ENCODE results near the gene C12orf75. TPM values are rescaled to one million over a fixed set of nuclear protein-coding genes. Genes with fewer than 3 reads are reported as not detected.
"Not testable (repeated sequence)": the region's sequence is repeated elsewhere in the genome, so short reads cannot be mapped to it uniquely, and the experiment has no call there.

The C12orf75 gene
- total and polyA plus RNA-seq, 10 of the 15 experiments (the other 5 are each of a cell fraction or from before 2014, with no cell fraction given), result 40.7 to 411 (median 159) TPM

GRCh38 chr12:105403095-105403494 lies 72.6 kb downstream of the C12orf75 start (continued):
- no peak for TF ChIP-seq PRDM15 (CRISPR knock-in tag; IDR thresholded peaks at IDR 0.05)
- TF ChIP-seq CHD2 (IDR thresholded peaks at IDR 0.05; ENCODE audit: borderline replicate concordance, low read depth, low read length), result no peak
- TF ChIP-seq ETV6 (conservative IDR thresholded peaks at IDR 0.05 in 1 of 2, IDR thresholded peaks at IDR 0.05 in 1 of 2; ENCODE audit: borderline replicate concordance in 1 of 2, low read depth in 1 of 2), result no peak
- TF ChIP-seq KLF5 (IDR thresholded peaks at IDR 0.05; ENCODE audit: partially characterized antibody), result no peak
- no peak for TF ChIP-seq EP300 (IDR thresholded peaks at IDR 0.05; ENCODE audit: borderline replicate concordance in 1 of 2, control insufficient read depth in 1 of 2, low read depth in 2 of 2, low read length in 2 of 2)
- no peak for TF ChIP-seq SKIL (IDR thresholded peaks at IDR 0.05; ENCODE audit: low read depth, poor library complexity, severe bottlenecking)
- no peak for TF ChIP-seq TCF7 (IDR thresholded peaks at IDR 0.05; ENCODE audit: borderline replicate concordance)
- TF ChIP-seq E2F8 (IDR thresholded peaks at IDR 0.05; ENCODE audit: low read depth, partially characterized antibody), result no peak
- no peak for TF ChIP-seq NFYA (IDR thresholded peaks at IDR 0.05; ENCODE audit: borderline replicate concordance, low read depth, low read length)

GRCh38 chr12:105404134-105404533 lies 73.6 kb downstream of the C12orf75 start:
- H3K36me3 ChIP-seq (ENCODE audit: control insufficient read depth in 2 of 2, insufficient read depth in 2 of 2, low read length in 1 of 2); H3K27me3 ChIP-seq (replicated peaks in 1 of 2; ENCODE audit: control insufficient read depth in 2 of 2, insufficient read depth in 2 of 2, low read length in 1 of 2); H3K79me2 ChIP-seq (ENCODE audit: control insufficient read depth, insufficient read depth, low read length); RAD21 ChIA-PET (ENCODE audit: unreplicated experiment); H3K9me3 ChIP-seq (replicated peaks; ENCODE audit: control insufficient read depth, insufficient read depth, low read length); H3K4me2 ChIP-seq (ENCODE audit: control insufficient read depth, insufficient read depth); H3K4me3 ChIP-seq; ATAC-seq; H3K9ac ChIP-seq (ENCODE audit: control insufficient read depth, insufficient read depth, low read length); in situ Hi-C loops (cut with MboI); BruUV-seq (replicated peaks); H4K20me1 ChIP-seq (ENCODE audit: control insufficient read depth, insufficient read depth); FAIRE-seq; intact Hi-C loops (cut with micrococcal nuclease; ENCODE audit: unreplicated experiment); DNase-seq (ENCODE audit: low read depth, low spot score); CTCF ChIA-PET; H3K27ac ChIP-seq (ENCODE audit: control insufficient read depth, insufficient read depth); H3K4me1 ChIP-seq (ENCODE audit: control insufficient read depth, insufficient read depth, low read length); H2AFZ ChIP-seq (ENCODE audit: control insufficient read depth, low read depth, low read length); POLR2A ChIA-PET: not testable (repeated sequence)
- WGBS (ENCODE audit: insufficient coverage, insufficient replicate concordance, low lambda C conversion rate, missing lambda C conversion rate), result 97% methylated on average over 3 of the region's 3 CpGs
- SMC1A ChIA-PET (ENCODE audit: uncharacterized antibody, unreplicated experiment), result interaction anchor here (1.2 kb wide), 2 partner anchors 21 to 46 kb away, joined by 3 read pairs; no protein-coding TSS in a partner anchor
